Spleen (tissue), 11 donors: ENCODE results near the gene STEAP3. TPM values are rescaled to one million over a fixed set of nuclear protein-coding genes. Genes with fewer than 3 reads are reported as not detected.

Source experiments
- DNase-seq: peaks from one replicate; pipeline ENCODE4 v3.0.0-alpha.2; 2020
- H3K27ac ChIP-seq, 8 donors: fragments of 200-600 bp; sonication (generic) in 7 of 8; 1 replicate in 4 of 8; 2 replicates in 4 of 8; pipeline versions ENCODE4 v1.5.0 to v1.8.0; 2016 to 2021; ENCODE audit warnings: inconsistent platforms in 4 of 8, mild to moderate bottlenecking in 4 of 8, moderate library complexity in 1 of 8
- H3K27me3 ChIP-seq, 7 donors: fragments of 200-600 bp; sonication (generic) in 6 of 7; replicated peaks in 1 of 7; 1 replicate in 4 of 7; 2 replicates in 3 of 7; pipeline versions ENCODE4 v1.5.0 to v1.8.0; 2016 to 2021; ENCODE audit warnings: inconsistent platforms in 3 of 7, mild to moderate bottlenecking in 1 of 7
- H3K36me3 ChIP-seq, 6 donors: fragments of 200-600 bp; sonication (generic) in 5 of 6; 1 replicate in 4 of 6; 2 replicates in 2 of 6; pipeline versions ENCODE4 v1.5.0 to v1.8.0; 2016 to 2021; ENCODE audit warnings: inconsistent platforms in 2 of 6
- H3K4me1 ChIP-seq, 6 donors: fragments of 200-600 bp; sonication (generic) in 5 of 6; 1 replicate in 3 of 6; 2 replicates in 3 of 6; pipeline versions ENCODE4 v1.5.0 to v1.8.0; 2016 to 2021; ENCODE audit warnings: inconsistent platforms in 3 of 6
- H3K4me3 ChIP-seq, 8 donors: fragments of 200-600 bp; sonication (generic) in 7 of 8; 1 replicate in 4 of 8; 2 replicates in 4 of 8; pipeline versions ENCODE4 v1.5.0 to v1.8.0; 2016 to 2021; ENCODE audit warnings: inconsistent platforms in 4 of 8, mild to moderate bottlenecking in 4 of 8, moderate library complexity in 2 of 8
- H3K9me3 ChIP-seq, 8 donors: fragments of 200-600 bp; sonication (generic) in 7 of 8; 1 replicate in 4 of 8; 2 replicates in 4 of 8; pipeline versions ENCODE4 v1.5.0 to v1.8.0; 2016 to 2021; ENCODE audit warnings: inconsistent platforms in 4 of 8
- POLR2A ChIP-seq, 3 donors: fragments of 450-650 bp; IDR thresholded peaks; one replicate each; pipeline ENCODE4 v1.5.1; 2017; ENCODE audit warnings: antibody characterized with exemption in 3 of 3, mild to moderate bottlenecking in 1 of 3
- POLR2AphosphoS5 ChIP-seq, 3 donors: sonication (generic); formaldehyde crosslinking; IDR thresholded peaks; one replicate each; pipeline ENCODE4 v1.5.1; 2017; ENCODE audit warnings: antibody characterized with exemption in 3 of 3
- WGBS, 5 donors: extraction: QIAGEN DNeasy Blood & Tissue Kit in 3 of 5; methylation state at CpG; one replicate each; pipeline versions ENCODE4 v1.1.5 to v1.1.7; 2013 to 2018; 5-methylcytosine and 5-hydroxymethylcytosine counted together
- intact Hi-C: fragments of 100-400 bp; cut with DNase I; formaldehyde crosslinking; loops from one replicate; pipeline ENCODE4 v1.15.0; 2023; ENCODE audit warnings: low total_unique reads
- polyA plus RNA-seq, 3 donors: library from polyadenylated mRNA; stranded (reverse); fragments of 200-250 nt; gene quantifications; one replicate each; pipeline ENCODE4 v1.2.1, GENCODE V29; 2013
- total RNA-seq, 7 donors: library from RNA; depleted of rRNA in 3 of 7; stranded (reverse); fragments of >200 nt in 3 of 7; fragmentation: NEBNext Ultra II Directional in 4 of 7; extraction: Animal tissue kit (Norgen Biotek cat#: 25700) in 4 of 7; gene quantifications; one replicate each; pipeline versions ENCODE4 v1.1.0 to v1.2.1, GENCODE V29; 2016 to 2021
- TF ChIP-seq, protein P1 (sequence below), 11 experiments: fragments of 200-600 bp in 7 of 11; fragments of 450-650 bp in 4 of 11; sonication (generic) in 4 of 11; IDR thresholded peaks in 8 of 11; conservative IDR thresholded peaks in 3 of 11; 1 replicate in 7 of 11; 2 replicates in 4 of 11; pipeline versions ENCODE4 v1.4.0 to v1.8.0; 2016 to 2021; ENCODE audit warnings: antibody characterized with exemption in 11 of 11, inconsistent platforms in 4 of 11, mild to moderate bottlenecking in 1 of 11
- donor health status: healthy with polysubstance abuse.
- donor health status: DM: no; HTN: no; CAD: no; lungs with moderate emphysema.
- donor health status: DM: no; HTN: no; CAD: no.
- donor health status: Bipolar disorder and iron deficiency.
- donor health status: healthy.
- donor health status: DM: no; HTN: no; CAD: no.
- donor health status: DM: yes; HTN: yes; CAD: no.

STEAP3 gene
- total and polyA plus RNA-seq, 10 donors = 0.26 to 3.6 (median 1.5) TPM

DNA sequence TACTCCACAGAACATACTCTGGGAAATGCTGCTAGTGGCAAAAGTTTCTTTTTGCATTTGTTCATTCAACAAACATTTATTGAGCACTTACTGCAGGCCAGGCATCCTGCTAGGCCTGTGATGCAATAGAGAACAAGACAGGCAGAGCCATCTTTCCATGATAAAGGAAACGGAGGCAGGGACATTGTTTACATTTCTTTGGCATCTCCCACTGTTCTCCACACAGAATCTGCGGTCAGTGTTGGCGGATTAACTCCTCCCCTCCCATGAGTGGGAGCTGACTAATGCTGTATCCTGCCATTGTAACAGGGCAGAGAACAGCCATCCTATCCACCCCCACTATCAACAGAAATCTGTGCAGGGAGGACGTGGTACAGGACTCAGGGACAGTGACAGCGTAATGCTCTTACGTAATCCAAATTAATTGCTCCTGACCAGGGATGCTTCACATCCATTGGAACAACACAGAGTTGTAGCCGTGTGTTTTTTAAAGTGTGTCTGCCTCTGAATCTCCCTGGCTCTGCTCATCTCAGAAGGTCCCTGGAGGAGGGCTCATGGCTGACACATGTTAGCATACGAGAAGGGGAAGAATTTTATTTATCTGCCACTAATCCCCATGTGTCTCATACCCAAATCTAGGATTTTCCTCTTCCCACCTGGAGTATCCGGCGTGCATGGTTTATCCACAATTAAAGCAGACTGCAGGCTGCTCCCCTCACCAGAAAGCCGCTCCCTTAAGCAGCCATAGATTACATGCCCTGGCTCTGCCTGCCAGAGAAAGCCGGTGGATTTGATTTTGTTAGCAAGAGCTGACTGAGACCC lies 32.3 kb downstream of the STEAP3 start:
- TF ChIP-seq POLR2A (IDR thresholded peaks at IDR 0.05) (no peak), POLR2AphosphoS5 (IDR thresholded peaks at IDR 0.05) (no peak)
- TF ChIP-seq, protein P1, sequence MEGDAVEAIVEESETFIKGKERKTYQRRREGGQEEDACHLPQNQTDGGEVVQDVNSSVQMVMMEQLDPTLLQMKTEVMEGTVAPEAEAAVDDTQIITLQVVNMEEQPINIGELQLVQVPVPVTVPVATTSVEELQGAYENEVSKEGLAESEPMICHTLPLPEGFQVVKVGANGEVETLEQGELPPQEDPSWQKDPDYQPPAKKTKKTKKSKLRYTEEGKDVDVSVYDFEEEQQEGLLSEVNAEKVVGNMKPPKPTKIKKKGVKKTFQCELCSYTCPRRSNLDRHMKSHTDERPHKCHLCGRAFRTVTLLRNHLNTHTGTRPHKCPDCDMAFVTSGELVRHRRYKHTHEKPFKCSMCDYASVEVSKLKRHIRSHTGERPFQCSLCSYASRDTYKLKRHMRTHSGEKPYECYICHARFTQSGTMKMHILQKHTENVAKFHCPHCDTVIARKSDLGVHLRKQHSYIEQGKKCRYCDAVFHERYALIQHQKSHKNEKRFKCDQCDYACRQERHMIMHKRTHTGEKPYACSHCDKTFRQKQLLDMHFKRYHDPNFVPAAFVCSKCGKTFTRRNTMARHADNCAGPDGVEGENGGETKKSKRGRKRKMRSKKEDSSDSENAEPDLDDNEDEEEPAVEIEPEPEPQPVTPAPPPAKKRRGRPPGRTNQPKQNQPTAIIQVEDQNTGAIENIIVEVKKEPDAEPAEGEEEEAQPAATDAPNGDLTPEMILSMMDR (IDR thresholded peaks at IDR 0.05 in 8 of 11, conservative IDR thresholded peaks at IDR 0.05 in 3 of 11) = no peak
- WGBS, 5 donors = 63 to 72% (median 68%) methylated on average over 12 of the region's 12 CpGs
- peaks cover 0 to 14% (median 0%) of the 10 kb centered on the region in 6 donors for H3K36me3 ChIP-seq
- H3K4me3 ChIP-seq = no peak overlapping the region
- intact Hi-C loops = no loop called here
- no peaks in the 10 kb centered on the region for H3K4me1 ChIP-seq
- H3K27me3 ChIP-seq = no peaks in the 10 kb centered on the region
- H3K27ac ChIP-seq = peak overlapping the region in 1 of 8 donors; percentile 46
- no peaks in the 10 kb centered on the region for H3K9me3 ChIP-seq
- DNase-seq = no peak

GRCh38 chr2:119256582-119256921 lies 32.9 kb downstream of the STEAP3 start:
- 78 to 97% (median 87%) methylated on average over 2 of the region's 2 CpGs for WGBS, 5 donors
- Histone ChIP-seq H3K27ac (peak overlapping the region in 1 of 8 donors; percentile 46), H3K4me3 (no peak overlapping the region), H3K36me3 (peaks cover 0 to 15% (median 0%) of the 10 kb centered on the region in 6 donors), H3K9me3 (no peaks in the 10 kb centered on the region), H3K4me1 (no peaks in the 10 kb centered on the region), H3K27me3 (no peaks in the 10 kb centered on the region)
- DNase-seq = no peak
- no peak for TF ChIP-seq POLR2AphosphoS5 (IDR thresholded peaks at IDR 0.05)
- no peak for TF ChIP-seq POLR2A (IDR thresholded peaks at IDR 0.05)
- TF ChIP-seq, protein P1 (IDR thresholded peaks at IDR 0.05 in 8 of 11, conservative IDR thresholded peaks at IDR 0.05 in 3 of 11) = no peak
- intact Hi-C loops = no loop called here

DNA sequence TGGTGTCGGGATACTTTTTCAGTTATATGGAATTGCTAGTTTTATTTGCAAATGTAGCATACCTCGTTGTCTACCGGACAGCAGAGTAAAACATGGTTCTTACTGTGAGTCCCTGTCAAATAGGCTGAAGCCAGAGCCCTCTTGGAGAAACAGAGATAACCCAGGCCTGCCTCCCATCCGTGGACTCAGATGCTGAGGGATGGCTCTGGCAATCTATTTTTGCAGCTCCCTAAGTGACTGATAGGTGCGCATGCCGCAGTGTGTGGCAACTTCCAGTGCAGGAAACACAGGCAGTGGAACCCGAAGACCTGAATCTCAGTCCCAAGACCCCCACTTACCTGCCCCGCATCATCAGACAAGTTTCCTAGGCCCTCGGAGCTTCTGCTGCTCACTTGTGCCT lies 33.6 kb downstream of the STEAP3 start:
- peaks cover 0 to 17% (median 0%) of the 10 kb centered on the region in 6 donors for H3K36me3 ChIP-seq
- no peak overlapping the region for H3K4me3 ChIP-seq
- TF ChIP-seq, protein P1 (IDR thresholded peaks at IDR 0.05 in 8 of 11, conservative IDR thresholded peaks at IDR 0.05 in 3 of 11) = no peak
- no peak for TF ChIP-seq POLR2AphosphoS5 (IDR thresholded peaks at IDR 0.05)
- no peak for TF ChIP-seq POLR2A (IDR thresholded peaks at IDR 0.05)
- H3K27ac ChIP-seq = no peak overlapping the region
- DNase-seq = no peak
- no peaks in the 10 kb centered on the region for H3K27me3 ChIP-seq
- intact Hi-C loops = no loop called here
- WGBS, 5 donors = 86 to 96% (median 92%) methylated on average over 6 to 9 of the region's 9 CpGs
- H3K9me3 ChIP-seq = no peaks in the 10 kb centered on the region
- H3K4me1 ChIP-seq = no peaks in the 10 kb centered on the region

DNA sequence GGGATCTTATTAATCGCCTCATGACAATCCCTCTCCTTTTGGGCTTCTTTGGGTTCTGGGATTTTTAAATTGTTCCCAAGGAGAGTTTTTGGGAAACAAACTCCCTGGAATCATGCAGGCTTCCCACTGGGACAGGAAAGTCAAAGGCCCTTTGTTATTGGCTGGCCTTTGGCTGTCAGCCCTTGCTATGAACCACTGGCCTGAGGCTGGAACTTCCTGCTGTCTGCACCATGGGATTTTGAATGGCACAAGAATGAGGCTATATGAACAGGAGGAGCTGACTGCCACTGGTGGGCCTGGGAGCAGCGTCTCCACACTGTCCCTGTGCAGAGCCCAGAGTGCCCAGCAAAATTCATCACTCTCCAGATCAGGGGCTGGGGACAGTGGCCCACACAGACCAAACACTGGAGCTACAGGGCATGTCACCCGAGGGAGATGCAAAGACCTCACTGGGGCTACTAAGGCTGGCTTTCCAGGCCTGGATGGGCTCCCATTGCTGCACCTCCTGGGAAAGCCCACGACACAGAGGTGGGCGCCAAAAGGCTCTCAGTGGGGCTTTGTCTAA lies 35.7 kb downstream of the STEAP3 start:
- no peaks in the 10 kb centered on the region for H3K9me3 ChIP-seq
- H3K4me1 ChIP-seq = peaks cover 0 to 5% (median 0%) of the 10 kb centered on the region in 6 donors
- H3K4me3 ChIP-seq = no peak overlapping the region
- H3K27me3 ChIP-seq = no peaks in the 10 kb centered on the region
- intact Hi-C loops = no loop called here
- peaks cover 0 to 17% (median 0%) of the 10 kb centered on the region in 6 donors for H3K36me3 ChIP-seq
- no peak overlapping the region for H3K27ac ChIP-seq
- TF ChIP-seq POLR2AphosphoS5 (IDR thresholded peaks at IDR 0.05) = no peak
- no peak for TF ChIP-seq POLR2A (IDR thresholded peaks at IDR 0.05)
- TF ChIP-seq, protein P1 (IDR thresholded peaks at IDR 0.05 in 8 of 11, conservative IDR thresholded peaks at IDR 0.05 in 3 of 11) = no peak
- no peak for DNase-seq
- WGBS, 5 donors = 86 to 100% (median 88%) methylated on average over 1 to 5 of the region's 5 CpGs
